Keratinocyte (primary cell): ENCODE results near the gene PMIS2. TPM values are rescaled to one million over a fixed set of nuclear protein-coding genes. Genes with fewer than 3 reads are reported as not detected.

Experiments used
- DNase-seq: peaks from one replicate; pipeline ENCODE4 v3.0.0-alpha.2; 2011; ENCODE audit warnings: low read depth, missing footprints, low spot score
- FAIRE-seq: peaks from 2 replicates; lab custom pipeline; 2011; peaks lifted over from hg19 to GRCh38; lab: Jason Lieb, UNC
- H2AFZ ChIP-seq: 2 replicates; pipeline ENCODE4 v1.6.0; 2012; ENCODE audit warnings: low read length, control low read depth, inconsistent platforms; ENCODE audit not compliant: control insufficient read depth
- H3K27ac ChIP-seq: 2 replicates; pipeline ENCODE4 v1.5.1; 2011; ENCODE audit warnings: low read length; ENCODE audit not compliant: control insufficient read depth, insufficient read depth
- H3K27me3 ChIP-seq: 3 replicates; pipeline ENCODE4 v1.6.0; 2011; ENCODE audit warnings: low read length; ENCODE audit not compliant: control insufficient read depth, insufficient read depth; ENCODE audit errors: extremely low read depth
- H3K36me3 ChIP-seq, 2 experiments: 2 replicates in 1 of 2; 3 replicates in 1 of 2; pipeline ENCODE4 v1.5.1; 2011; ENCODE audit warnings: low read length in 2 of 2, mild to moderate bottlenecking in 1 of 2; ENCODE audit not compliant: control insufficient read depth in 2 of 2, insufficient read depth in 2 of 2; ENCODE audit errors: extremely low read depth in 1 of 2
- H3K4me1 ChIP-seq: 3 replicates; pipeline ENCODE4 v1.5.1; 2011; ENCODE audit warnings: low read length; ENCODE audit not compliant: control insufficient read depth, insufficient read depth; ENCODE audit errors: extremely low read depth
- H3K4me2 ChIP-seq: 3 replicates; pipeline ENCODE4 v1.6.0; 2011; ENCODE audit warnings: low read depth, low read length; ENCODE audit not compliant: control insufficient read depth, insufficient read depth; ENCODE audit errors: extremely low read depth
- H3K4me3 ChIP-seq, 3 experiments: fragments of 200-600 bp in 1 of 3; sonication (generic) in 1 of 3; 2 replicates in 2 of 3; 3 replicates in 1 of 3; pipeline ENCODE4 v1.5.1; 2011 to 2016; ENCODE audit warnings: low read length in 3 of 3, mild to moderate bottlenecking in 3 of 3, control low read depth in 2 of 3, inconsistent platforms in 1 of 3, low read depth in 1 of 3, mixed read lengths in 1 of 3, mixed run types in 1 of 3, moderate library complexity in 1 of 3; ENCODE audit not compliant: control insufficient read depth in 2 of 3, insufficient read depth in 2 of 3; ENCODE audit errors: extremely low read depth in 1 of 3
- H3K79me2 ChIP-seq: 2 replicates; pipeline ENCODE4 v1.6.0; 2012; ENCODE audit warnings: low read length; ENCODE audit not compliant: control insufficient read depth, insufficient read depth
- H3K9ac ChIP-seq: 3 replicates; pipeline ENCODE4 v1.6.0; 2011; ENCODE audit warnings: low read length; ENCODE audit not compliant: control insufficient read depth, insufficient read depth; ENCODE audit errors: extremely low read depth
- H3K9me1 ChIP-seq: 3 replicates; pipeline ENCODE4 v1.6.0; 2011; ENCODE audit warnings: low read length; ENCODE audit not compliant: control insufficient read depth, insufficient read depth; ENCODE audit errors: extremely low read depth
- H3K9me3 ChIP-seq: 2 replicates; pipeline ENCODE4 v1.5.1; 2012; ENCODE audit warnings: low read depth, low read length; ENCODE audit not compliant: control insufficient read depth
- H4K20me1 ChIP-seq: 3 replicates; pipeline ENCODE4 v1.6.0; 2011; ENCODE audit warnings: low read length; ENCODE audit not compliant: control insufficient read depth, insufficient read depth; ENCODE audit errors: extremely low read depth
- EZH2 ChIP-seq: IDR thresholded peaks from one replicate; pipeline ENCODE4 v1.6.1; 2012; ENCODE audit warnings: inconsistent platforms, mild to moderate bottlenecking, low read length, moderate library complexity
- dilution Hi-C: fragments of 300-500 bp; cut with MboI; formaldehyde crosslinking; loops from one replicate; pipeline ENCODE4 v1.7.0; 2020; ENCODE audit warnings: low sequenced_read_pairs; ENCODE audit not compliant: extremely low pct_ligation_motif_present
- polyA plus RNA-seq, 5 experiments: library from polyadenylated mRNA; depleted of rRNA in 3 of 5; stranded (reverse) in 3 of 5; stranded (forward) in 1 of 5; unstranded in 1 of 5; fragments of >200 nt; gene quantifications; 1 replicate in 1 of 5; 2 replicates in 3 of 5; 3 replicates in 1 of 5; pipeline versions ENCODE4 v1.2.1 to v1.2.3, GENCODE V29; 2011 to 2012; ENCODE audit warnings: missing spikeins in 2 of 5, low read depth in 1 of 5, low replicate concordance in 1 of 5
- TF ChIP-seq, protein P1 (sequence below), 3 experiments: IDR thresholded peaks in 1 of 3; conservative IDR thresholded peaks in 1 of 3; optimal IDR thresholded peaks in 1 of 3; 2 replicates in 2 of 3; 3 replicates in 1 of 3; pipeline versions ENCODE3 to v1.5.1; 2011; ENCODE audit warnings: low read length in 3 of 3, mild to moderate bottlenecking in 3 of 3, moderate library complexity in 2 of 3, control low read depth in 1 of 3, inconsistent platforms in 1 of 3; ENCODE audit not compliant: insufficient read depth in 2 of 3; ENCODE audit errors: extremely low read depth in 1 of 3

The PMIS2 gene
- polyA plus RNA-seq, 1 donor (not counting 4 experiments of a cell fraction or from before 2014, with no cell fraction given): not detected

GRCh38 chr19:35612559-35613321 is 26.8 kb downstream of the PMIS2 start, which contains the start of gene HAUS5:
Gene HAUS5, plus strand, starts transcription at chr19:35612735. Its CDS starts 60 bp downstream, at chr19:35612795.
- TF ChIP-seq EZH2: no peak
- TF ChIP-seq, protein P1, sequence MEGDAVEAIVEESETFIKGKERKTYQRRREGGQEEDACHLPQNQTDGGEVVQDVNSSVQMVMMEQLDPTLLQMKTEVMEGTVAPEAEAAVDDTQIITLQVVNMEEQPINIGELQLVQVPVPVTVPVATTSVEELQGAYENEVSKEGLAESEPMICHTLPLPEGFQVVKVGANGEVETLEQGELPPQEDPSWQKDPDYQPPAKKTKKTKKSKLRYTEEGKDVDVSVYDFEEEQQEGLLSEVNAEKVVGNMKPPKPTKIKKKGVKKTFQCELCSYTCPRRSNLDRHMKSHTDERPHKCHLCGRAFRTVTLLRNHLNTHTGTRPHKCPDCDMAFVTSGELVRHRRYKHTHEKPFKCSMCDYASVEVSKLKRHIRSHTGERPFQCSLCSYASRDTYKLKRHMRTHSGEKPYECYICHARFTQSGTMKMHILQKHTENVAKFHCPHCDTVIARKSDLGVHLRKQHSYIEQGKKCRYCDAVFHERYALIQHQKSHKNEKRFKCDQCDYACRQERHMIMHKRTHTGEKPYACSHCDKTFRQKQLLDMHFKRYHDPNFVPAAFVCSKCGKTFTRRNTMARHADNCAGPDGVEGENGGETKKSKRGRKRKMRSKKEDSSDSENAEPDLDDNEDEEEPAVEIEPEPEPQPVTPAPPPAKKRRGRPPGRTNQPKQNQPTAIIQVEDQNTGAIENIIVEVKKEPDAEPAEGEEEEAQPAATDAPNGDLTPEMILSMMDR (optimal IDR thresholded peaks at IDR 0.05 in 1 of 3, IDR thresholded peaks at IDR 0.05 in 1 of 3, conservative IDR thresholded peaks at IDR 0.05 in 1 of 3; ENCODE audit: extremely low read depth in 1 of 3, insufficient read depth in 2 of 3, low read length in 3 of 3): peak in 1 of 3 experiments; percentile 1
- Histone ChIP-seq H3K4me2 (peak within 1 kb of the TSS; percentile 75), H3K4me3 (peak within 1 kb of the TSS; percentile 72 to 88 (median 74)), H4K20me1 (no peaks in the 10 kb centered on the region), H3K9me1 (no peaks in the 10 kb centered on the region), H3K9me3 (no peaks in the 10 kb centered on the region), H3K9ac (peak within 1 kb of the TSS; percentile 77), H3K79me2 (no peaks in the 10 kb centered on the region), H3K36me3 (peaks cover 0 to 4% of the 10 kb centered on the region in 2 experiments), H2AFZ (peak within 1 kb of the TSS; percentile 77), H3K4me1 (peaks cover 3% of the 10 kb centered on the region), H3K27ac (peak within 1 kb of the TSS; percentile 59), H3K27me3 (no peaks in the 10 kb centered on the region)
- DNase-seq (peak; percentile 69), FAIRE-seq (peak; percentile 69)
- dilution Hi-C loops: no loop called here

GRCh38 chr19:35613574-35613973 is 27.6 kb downstream of the PMIS2 start:
- Histone ChIP-seq H3K9me1 (no peaks in the 10 kb centered on the region), H3K9me3 (no peaks in the 10 kb centered on the region), H3K4me2 (peak overlapping the region; percentile 75), H3K36me3 (peaks cover 0 to 4% of the 10 kb centered on the region in 2 experiments), H3K27ac (no peak overlapping the region), H3K4me1 (peaks cover 3% of the 10 kb centered on the region), H3K4me3 (no peak overlapping the region), H3K27me3 (no peaks in the 10 kb centered on the region), H3K9ac (no peak overlapping the region), H2AFZ (no peak overlapping the region), H4K20me1 (no peaks in the 10 kb centered on the region), H3K79me2 (no peaks in the 10 kb centered on the region)
- no peak for DNase-seq
- TF ChIP-seq EZH2: no peak
- TF ChIP-seq, protein P1 (optimal IDR thresholded peaks at IDR 0.05 in 1 of 3, IDR thresholded peaks at IDR 0.05 in 1 of 3, conservative IDR thresholded peaks at IDR 0.05 in 1 of 3; ENCODE audit: extremely low read depth in 1 of 3, insufficient read depth in 2 of 3, low read length in 3 of 3): no peak
- FAIRE-seq: no peak
- dilution Hi-C loops: no loop called here
